ENCODE results near the gene AFF1. TPM values are rescaled to one million over a fixed set of nuclear protein-coding genes. Genes with fewer than 3 reads are reported as not detected.
A peak's percentile ranks its signal among the peaks of the same experiment; 100 is the strongest.

Gene AFF1
- total RNA-seq, 4 donors from 2014 or later: 105 to 152 (median 111) TPM

DNA sequence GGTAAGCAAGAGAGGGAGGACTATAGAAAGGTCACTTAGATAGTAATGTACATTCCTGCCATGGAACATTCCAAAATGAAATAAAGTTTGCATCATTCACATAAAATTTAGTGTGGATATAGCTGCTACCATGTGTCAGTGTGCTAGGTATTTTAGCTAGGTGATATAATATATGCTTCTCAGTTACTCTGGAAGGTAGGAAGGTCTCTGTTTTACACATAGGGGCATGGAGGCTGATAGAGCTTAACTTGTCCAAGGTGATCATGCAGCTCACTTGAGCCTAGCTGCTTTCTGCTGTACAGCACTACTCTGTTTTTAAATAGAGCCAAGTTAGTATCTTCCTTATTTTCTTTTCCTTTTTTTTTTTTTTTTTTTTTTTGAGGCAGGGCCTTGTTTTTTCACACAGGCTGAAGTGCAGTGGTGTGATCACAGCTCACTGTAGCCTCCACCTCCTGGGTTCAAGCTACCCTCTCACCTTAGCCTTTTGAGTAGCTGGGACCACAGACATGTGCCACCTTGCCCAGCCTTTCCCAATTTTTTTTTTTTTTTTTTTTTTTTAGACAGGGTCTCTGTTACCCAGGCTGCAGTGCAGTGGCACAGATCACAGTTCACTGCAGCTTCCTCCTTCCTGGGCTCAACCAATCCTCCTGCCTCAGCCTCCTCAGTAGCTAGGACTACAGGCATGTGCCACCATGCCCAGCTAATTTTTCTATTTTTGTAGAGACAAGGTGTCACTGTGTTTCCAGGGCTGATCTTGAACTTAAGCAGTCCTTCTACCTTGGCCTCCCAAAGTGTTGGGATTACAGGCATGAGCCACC, 10.4 kb downstream of the AFF1 start:
- no peaks in the 10 kb centered on the region for H3K9me3 ChIP-seq
- TF ChIP-seq POLR2A (IDR thresholded peaks at IDR 0.05) (no peak), EP300 (IDR thresholded peaks at IDR 0.05) (no peak)
- TF ChIP-seq, protein P1, sequence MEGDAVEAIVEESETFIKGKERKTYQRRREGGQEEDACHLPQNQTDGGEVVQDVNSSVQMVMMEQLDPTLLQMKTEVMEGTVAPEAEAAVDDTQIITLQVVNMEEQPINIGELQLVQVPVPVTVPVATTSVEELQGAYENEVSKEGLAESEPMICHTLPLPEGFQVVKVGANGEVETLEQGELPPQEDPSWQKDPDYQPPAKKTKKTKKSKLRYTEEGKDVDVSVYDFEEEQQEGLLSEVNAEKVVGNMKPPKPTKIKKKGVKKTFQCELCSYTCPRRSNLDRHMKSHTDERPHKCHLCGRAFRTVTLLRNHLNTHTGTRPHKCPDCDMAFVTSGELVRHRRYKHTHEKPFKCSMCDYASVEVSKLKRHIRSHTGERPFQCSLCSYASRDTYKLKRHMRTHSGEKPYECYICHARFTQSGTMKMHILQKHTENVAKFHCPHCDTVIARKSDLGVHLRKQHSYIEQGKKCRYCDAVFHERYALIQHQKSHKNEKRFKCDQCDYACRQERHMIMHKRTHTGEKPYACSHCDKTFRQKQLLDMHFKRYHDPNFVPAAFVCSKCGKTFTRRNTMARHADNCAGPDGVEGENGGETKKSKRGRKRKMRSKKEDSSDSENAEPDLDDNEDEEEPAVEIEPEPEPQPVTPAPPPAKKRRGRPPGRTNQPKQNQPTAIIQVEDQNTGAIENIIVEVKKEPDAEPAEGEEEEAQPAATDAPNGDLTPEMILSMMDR (IDR thresholded peaks at IDR 0.05): no peak
- DNase-seq (ENCODE audit: low spot score in 2 of 2): no peak
- peaks cover 0 to 50% (median 23%) of the 10 kb centered on the region in 4 donors for H3K4me1 ChIP-seq
- H3K36me3 ChIP-seq: peaks cover 0 to 6% (median 0%) of the 10 kb centered on the region in 3 donors
- no peaks in the 10 kb centered on the region for H3K27me3 ChIP-seq
- no peak overlapping the region for H3K4me3 ChIP-seq
- peak overlapping the region in 1 of 4 donors; percentile 35 for H3K27ac ChIP-seq

GRCh38 chr4:86946868-86947500, 12.2 kb downstream of the AFF1 start:
- no peak overlapping the region for H3K27ac ChIP-seq
- 71 to 74% methylated on average over 3 of the region's 3 CpGs for WGBS, 2 donors
- TF ChIP-seq POLR2A (IDR thresholded peaks at IDR 0.05) (no peak), EP300 (IDR thresholded peaks at IDR 0.05) (no peak)
- TF ChIP-seq, protein P1 (IDR thresholded peaks at IDR 0.05): no peak

GRCh38 chr4:86947501-86948120, 12.8 kb downstream of the AFF1 start:
- H3K9me3 ChIP-seq: no peaks in the 10 kb centered on the region
- no peak for TF ChIP-seq POLR2A (IDR thresholded peaks at IDR 0.05)
- TF ChIP-seq, protein P1 (IDR thresholded peaks at IDR 0.05): no peak
- TF ChIP-seq EP300 (IDR thresholded peaks at IDR 0.05): no peak
- H3K4me3 ChIP-seq: no peak overlapping the region
- no peak for DNase-seq (ENCODE audit: low spot score in 2 of 2)
- WGBS, 2 donors: 16 to 19% methylated on average over 1 of the region's 1 CpG
- H3K27me3 ChIP-seq: no peaks in the 10 kb centered on the region
- peaks cover 0 to 33% (median 8%) of the 10 kb centered on the region in 4 donors for H3K4me1 ChIP-seq
- H3K36me3 ChIP-seq: peaks cover 0 to 14% (median 0%) of the 10 kb centered on the region in 3 donors
- no peak overlapping the region for H3K27ac ChIP-seq

More at GRCh38 chr4:86946868-86947500, 12.2 kb downstream of the AFF1 start:
- DNase-seq (ENCODE audit: low spot score in 2 of 2): no peak
- H3K9me3 ChIP-seq: no peaks in the 10 kb centered on the region
- H3K27me3 ChIP-seq: no peaks in the 10 kb centered on the region
- H3K4me3 ChIP-seq: no peak overlapping the region
- peaks cover 0 to 14% (median 0%) of the 10 kb centered on the region in 3 donors for H3K36me3 ChIP-seq
- peaks cover 0 to 38% (median 11%) of the 10 kb centered on the region in 4 donors for H3K4me1 ChIP-seq

DNA sequence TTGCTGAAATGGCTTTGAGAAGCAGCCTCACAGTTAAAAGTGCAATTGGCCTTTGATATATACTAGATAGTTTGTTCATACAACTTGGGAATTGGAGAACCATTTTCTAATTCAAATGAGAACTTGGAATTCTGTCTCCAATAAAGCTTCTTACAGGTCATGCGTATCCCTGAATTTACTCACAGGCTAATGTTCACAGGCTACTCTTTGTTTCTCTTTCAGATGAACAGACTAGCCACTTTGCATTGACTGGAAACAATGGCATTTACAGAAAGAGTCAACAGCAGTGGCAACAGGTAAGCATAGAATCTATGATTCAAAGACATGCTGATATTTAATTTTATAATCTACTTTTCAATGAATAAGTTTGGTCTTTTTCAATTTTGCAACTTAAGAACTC, 13.5 kb downstream of the AFF1 start:
- H3K27ac ChIP-seq: no peak overlapping the region
- WGBS, 2 donors: 67 to 74% methylated on average over 1 of the region's 1 CpG
- no peak for DNase-seq (ENCODE audit: low spot score in 2 of 2)

More for the DNA sequence above, 13.5 kb downstream of the AFF1 start:
- Histone ChIP-seq H3K27me3 (no peaks in the 10 kb centered on the region), H3K4me1 (peaks cover 0 to 33% (median 8%) of the 10 kb centered on the region in 4 donors), H3K9me3 (no peaks in the 10 kb centered on the region), H3K36me3 (peaks cover 0 to 14% (median 0%) of the 10 kb centered on the region in 3 donors), H3K4me3 (no peak overlapping the region)
- TF ChIP-seq, protein P1 (IDR thresholded peaks at IDR 0.05): no peak
- TF ChIP-seq EP300 (IDR thresholded peaks at IDR 0.05) (no peak), POLR2A (IDR thresholded peaks at IDR 0.05) (no peak)
